OCI-LY3 (cell line): ENCODE measurements around the gene WNK4.

ENCODE experiments used
- EZH2phosphoT487 ChIP-seq: fragments of 200-600 bp; shearing (Covaris generic); IDR thresholded peaks from 2 replicates; pipeline ENCODE4 v1.6.1; 2018; ENCODE audit warnings: antibody characterized with exemption, mixed run types, low read depth
- TF ChIP-seq, protein P1 (sequence below): fragments of 200-600, 300-600 bp; sonication (generic); IDR thresholded peaks from 2 replicates; pipeline ENCODE4 v1.5.1; 2014; ENCODE audit warnings: antibody characterized with exemption, low read length, low read depth

DNA sequence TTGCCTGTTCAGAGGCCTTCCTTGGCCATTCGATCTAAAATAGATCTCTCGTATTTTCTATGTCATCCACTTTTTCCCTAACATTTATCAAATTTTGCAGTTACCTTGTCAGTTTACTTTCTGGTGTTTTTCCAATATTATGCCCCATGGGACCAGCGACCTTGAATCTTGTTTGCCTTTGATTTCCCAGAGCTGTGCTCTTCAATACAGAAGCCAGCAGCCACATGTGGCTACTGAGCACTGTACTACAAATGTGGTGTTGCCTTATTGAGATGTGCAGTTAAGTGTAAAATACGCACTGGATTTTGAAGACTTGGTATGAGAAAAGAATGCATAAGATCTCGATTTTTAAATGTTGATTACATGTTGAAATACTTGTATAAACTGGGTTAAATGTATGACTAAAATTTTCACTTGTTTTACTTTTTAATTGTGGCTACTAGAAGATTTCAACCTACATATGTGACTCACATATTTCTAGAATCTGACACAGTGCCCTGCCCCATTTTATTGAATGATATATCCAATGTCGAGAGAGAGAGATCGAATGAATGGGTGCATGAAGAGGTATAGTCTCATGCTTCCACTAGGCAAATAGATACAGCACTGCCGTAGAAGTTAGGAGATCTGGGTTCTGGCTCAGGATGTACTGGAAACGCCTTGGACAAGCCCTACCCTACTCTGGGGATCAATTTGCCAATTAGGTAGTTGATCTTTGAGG is 52.0 kb downstream of the WNK4 start:
- TF ChIP-seq, protein P1, sequence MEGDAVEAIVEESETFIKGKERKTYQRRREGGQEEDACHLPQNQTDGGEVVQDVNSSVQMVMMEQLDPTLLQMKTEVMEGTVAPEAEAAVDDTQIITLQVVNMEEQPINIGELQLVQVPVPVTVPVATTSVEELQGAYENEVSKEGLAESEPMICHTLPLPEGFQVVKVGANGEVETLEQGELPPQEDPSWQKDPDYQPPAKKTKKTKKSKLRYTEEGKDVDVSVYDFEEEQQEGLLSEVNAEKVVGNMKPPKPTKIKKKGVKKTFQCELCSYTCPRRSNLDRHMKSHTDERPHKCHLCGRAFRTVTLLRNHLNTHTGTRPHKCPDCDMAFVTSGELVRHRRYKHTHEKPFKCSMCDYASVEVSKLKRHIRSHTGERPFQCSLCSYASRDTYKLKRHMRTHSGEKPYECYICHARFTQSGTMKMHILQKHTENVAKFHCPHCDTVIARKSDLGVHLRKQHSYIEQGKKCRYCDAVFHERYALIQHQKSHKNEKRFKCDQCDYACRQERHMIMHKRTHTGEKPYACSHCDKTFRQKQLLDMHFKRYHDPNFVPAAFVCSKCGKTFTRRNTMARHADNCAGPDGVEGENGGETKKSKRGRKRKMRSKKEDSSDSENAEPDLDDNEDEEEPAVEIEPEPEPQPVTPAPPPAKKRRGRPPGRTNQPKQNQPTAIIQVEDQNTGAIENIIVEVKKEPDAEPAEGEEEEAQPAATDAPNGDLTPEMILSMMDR: no peak
- no peak for TF ChIP-seq EZH2phosphoT487
